Measurements from ENCODE around the gene APIP.

Gene APIP

DNA sequence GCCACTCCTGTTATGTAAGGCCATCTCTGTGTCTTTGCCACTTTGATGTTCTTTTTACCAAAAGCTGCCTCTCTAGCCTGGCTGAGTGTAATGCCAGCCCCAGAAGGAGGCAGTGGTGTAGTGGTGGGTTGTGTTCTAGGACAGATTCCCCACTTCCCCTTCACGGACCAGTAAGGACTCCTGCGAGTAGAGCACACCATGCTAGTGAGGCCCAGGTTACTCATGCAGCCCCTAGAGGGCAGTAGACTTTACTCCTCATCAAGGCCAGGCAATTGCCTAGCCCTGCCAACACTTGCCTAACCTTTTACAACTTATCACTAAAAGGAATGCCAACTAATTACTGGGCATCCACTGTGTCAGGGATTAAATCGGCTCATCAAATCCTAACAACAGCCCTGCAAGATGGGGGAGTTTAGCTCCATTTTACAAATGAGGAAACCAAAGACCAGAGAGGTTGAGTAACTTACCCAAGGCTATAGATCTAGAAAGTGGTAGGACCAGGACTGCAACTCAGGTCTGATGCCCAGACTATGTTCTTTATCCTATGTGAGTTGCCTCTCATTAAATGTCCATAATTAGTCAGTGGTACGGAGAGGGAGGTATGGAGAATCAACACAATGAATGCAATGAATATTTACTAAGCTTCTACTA lies 75.3 kb downstream of the APIP start:
- DNase-seq (ENCODE audit: low read depth): peak; percentile 6

DNA sequence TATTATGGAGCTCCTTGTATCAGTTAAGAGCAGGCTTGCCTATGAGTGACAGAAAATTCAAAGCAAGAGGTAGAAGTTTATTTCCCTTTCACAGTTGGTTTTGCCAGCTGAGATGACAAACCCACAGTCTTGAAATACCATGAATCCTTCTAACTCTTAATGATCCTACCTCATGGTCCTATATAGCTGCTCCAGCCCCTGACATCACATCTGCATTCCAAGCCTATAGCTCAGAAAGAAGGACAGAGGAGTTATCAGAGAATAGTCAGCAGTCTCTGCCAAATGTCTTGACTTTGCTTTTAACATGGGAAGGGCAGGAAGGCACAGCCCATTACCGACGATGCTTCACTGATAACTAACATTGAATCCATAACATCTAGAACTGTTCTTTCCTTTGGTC lies 76.2 kb downstream of the APIP start:
- no peak for DNase-seq (ENCODE audit: low read depth)

DNA sequence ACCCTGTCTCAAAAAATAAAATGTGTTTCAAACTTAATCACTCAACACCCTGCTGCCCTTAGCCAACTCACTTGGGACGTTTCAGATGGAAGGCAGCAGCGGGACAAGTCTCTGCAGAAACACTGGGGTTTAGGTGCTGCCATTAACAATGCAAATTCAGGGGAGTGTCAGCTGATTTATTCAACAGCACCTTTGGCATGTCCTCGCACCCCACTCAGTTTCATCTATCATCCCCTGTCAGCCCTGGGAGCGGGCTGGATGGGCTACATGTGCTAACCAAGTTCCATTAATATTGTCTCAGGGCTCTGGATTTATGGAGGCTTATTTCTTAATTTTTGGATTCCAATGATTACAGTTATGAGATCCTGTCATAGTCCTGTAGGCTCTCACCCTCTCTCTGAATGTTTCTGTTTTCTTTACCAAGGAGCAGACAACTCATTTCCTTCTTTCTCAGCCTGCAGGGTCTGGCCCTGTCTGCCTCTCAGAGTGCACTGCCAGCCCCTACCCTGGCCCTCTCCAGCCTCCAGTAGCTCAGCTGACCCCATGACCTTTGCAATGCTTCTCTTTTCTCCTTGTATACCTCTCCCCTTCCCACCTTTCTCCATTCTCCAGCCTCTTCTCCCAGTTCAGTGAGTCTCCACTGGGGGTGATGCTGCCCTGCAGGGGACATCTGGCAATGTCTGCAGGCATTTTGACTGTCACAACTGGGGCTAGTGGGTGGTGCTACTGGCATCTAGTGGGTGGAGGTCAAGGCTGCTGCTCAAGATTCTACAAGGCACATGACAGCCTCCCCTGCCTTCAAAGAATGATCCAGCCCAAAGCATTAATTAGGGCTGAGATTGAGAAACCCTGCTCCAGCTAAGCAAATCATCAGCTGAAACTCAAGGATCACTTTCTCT lies 79.0 kb downstream of the APIP start:
- DNase-seq (ENCODE audit: low read depth): no peak

DNA sequence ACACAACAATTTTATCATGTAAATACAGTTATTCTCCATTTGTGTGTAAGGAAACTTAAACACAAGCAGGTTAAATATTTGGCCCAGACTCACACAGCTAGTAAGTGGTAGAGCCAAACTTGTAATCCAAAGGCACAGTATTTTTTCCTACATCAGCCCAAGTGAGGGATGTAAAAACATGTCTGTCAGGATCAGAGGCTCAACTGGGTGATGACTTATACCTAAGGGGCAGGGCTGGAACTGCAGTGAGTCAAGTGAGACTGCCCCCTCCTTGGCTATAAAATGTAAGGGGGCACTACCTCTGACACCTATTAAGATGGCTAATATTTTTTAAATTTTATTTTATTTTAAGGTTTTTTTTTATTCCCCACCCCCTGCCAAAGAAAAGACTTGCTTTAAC lies 82.6 kb downstream of the APIP start:
- DNase-seq (ENCODE audit: low read depth): no peak
